ENCODE results near the gene LRRC4C.

Gene LRRC4C

GRCh38 chr11:40838181-40838683, 621.2 kb downstream of the LRRC4C start:
- no peak for DNase-seq

DNA sequence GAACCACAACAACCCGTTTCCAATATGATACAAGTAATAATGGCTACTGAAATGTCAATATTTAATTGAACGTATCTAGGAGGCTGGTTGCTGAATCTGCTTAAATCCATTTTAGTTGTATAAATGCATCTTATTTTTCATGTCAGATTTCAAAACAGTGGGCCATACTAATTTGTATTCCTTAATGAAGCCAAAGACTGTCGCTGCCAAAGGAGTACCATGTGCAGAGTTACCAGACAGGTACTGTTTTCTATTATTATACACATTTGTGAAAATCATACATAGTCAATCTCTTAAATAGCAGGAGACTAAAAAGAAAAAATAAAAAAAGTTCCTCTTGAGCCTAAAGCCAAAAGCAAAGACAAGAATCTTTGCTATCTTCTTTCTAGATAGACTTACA, 632.3 kb downstream of the LRRC4C start:
- no peak for DNase-seq

GRCh38 chr11:40826601-40827000, 632.9 kb downstream of the LRRC4C start:
- DNase-seq, result no peak

GRCh38 chr11:40825201-40825834, 634.1 kb downstream of the LRRC4C start:
- no peak for DNase-seq

GRCh38 chr11:40819230-40819629, 640.2 kb downstream of the LRRC4C start:
- no peak for DNase-seq

- no peak for DNase-seq
Measured at GRCh38 chr11:40816976-40817375, 642.5 kb downstream of the LRRC4C start.

GRCh38 chr11:40797981-40798380, 661.5 kb downstream of the LRRC4C start:
- no peak for DNase-seq

DNA sequence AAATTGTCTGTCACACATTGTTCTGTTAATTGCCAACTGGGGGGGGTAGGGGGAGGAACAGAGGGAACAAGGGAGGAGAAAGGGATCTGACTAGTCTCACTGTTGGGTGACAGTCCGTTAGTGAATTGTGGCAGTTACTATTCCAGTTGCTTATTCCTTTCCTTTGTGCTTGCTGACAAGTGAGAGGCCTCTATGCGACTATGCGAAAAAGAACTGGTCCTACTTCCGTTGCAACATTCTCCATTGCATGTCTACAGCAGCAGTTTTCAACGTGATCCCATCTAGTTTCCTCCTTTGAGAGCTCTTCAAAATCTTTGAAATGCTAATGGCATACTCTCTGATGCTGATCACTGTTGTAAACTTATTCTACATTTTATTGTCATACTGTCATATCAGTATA, 672.2 kb downstream of the LRRC4C start:
- DNase-seq, result no peak

DNA sequence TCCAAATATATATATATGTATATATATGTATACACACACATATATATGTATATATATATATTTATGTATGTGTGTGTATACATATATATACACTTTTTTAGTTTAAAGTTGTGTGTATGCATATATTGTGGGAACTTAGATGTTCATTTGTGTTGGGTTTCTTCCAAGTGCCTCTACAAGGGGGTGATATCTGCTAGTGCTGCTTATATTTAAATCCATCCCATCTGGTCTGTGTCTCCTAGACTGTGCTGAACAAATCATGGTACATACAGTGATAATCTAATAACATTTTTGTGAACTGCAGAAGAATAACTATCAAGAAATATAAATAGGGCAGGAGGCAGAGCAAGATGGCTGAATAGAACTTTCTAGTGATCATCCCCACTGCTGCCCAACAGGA, 696.4 kb downstream of the LRRC4C start:
- no peak for DNase-seq

DNA sequence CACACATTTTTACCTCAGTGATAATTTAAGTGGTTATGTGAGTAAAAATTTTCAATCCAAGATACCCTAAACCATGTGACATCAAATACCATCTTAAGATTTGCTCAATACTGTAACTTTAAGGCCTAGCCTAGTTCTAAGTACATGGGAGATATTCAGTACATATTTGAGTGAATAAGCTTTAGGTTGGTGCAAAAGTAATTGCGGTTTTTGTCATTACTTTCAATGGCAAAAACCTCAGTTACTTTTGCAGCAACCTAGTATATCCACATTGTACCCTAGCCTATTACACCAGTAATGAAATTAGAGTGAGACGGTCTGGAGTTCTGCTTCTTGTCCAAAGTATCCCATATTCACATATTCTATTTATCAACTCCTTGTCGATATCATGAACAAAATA, 700.1 kb downstream of the LRRC4C start:
- no peak for DNase-seq

DNA sequence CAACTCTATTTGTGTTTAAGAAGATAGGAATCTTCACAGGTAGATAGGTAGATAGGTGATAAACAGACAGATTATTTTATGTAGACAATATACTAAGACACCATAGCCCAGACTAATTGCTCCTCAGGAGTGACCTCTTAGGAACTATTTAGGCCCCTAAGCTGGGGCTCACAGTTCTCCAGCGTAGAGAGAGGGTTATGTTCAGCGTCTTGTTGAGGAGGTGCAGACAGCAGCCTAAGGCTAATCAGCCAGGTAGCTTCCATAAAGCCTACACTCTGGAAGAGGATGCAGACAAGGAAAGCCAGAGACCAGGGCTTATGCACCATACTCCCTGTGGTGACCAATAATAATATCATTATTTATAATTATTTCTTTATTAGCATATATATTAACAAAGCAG, 705.2 kb downstream of the LRRC4C start:
- DNase-seq, result no peak

DNA sequence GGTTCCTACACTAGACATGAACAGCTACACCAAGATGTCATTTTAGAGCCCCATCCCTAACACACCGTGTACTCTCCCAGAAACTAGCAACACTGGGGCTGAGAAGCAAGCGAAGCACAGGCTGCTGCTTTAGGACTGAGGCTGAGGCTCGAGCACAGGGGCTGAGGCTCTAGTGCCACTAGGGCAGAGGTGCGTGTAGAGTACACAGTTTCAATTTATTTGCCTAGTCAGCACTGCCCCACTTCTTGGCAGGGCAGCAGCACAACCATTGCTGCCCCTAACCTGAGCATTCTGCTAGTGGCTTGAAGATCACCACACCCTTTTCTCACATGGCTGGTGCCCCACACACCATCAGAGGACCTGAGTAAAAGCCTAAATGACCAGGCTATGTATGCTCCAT, 713.2 kb downstream of the LRRC4C start:
- no peak for DNase-seq

- DNase-seq, result no peak
Measured at GRCh38 chr11:40732132-40732531, 727.3 kb downstream of the LRRC4C start.

GRCh38 chr11:40722179-40722795, 737.2 kb downstream of the LRRC4C start:
- DNase-seq, result peak; percentile 61

DNA sequence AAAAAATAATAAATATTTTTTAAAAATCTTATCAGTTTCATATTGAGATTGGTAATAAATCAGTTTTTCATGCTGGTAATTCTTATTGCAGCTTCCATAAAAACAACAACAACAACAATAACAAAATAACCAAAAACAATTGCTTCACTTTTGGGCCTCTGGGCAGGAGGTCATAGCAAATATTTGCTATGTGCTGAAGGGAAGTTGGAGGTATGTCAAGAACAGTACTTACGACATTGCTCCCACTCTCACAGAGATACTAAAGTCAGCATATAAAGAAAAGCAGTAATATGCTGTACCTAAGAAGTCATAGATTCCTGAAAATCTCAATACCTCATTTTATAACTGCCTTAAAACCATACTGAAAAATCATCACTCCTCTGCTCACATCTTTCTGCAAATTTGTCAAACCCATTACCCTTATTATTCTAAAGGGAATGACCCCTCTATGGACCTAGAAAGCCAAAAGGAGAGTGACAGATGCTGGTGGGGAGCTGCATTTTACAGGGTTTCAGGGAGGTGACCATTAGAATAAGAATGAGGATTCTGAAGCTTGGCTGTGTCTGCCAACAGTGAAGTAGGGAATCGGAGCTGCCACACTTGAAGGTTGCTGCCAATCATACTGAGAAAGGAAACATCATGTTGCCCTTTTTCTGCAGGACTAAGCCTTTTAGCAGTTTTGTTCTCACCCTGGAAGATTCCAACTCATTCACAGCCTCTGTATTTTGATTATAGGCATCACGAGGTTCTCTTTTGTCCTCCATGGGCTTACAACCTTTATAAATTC, 742.9 kb downstream of the LRRC4C start:
- DNase-seq, result no peak

GRCh38 chr11:40713083-40713482, 746.4 kb downstream of the LRRC4C start:
- no peak for DNase-seq

DNA sequence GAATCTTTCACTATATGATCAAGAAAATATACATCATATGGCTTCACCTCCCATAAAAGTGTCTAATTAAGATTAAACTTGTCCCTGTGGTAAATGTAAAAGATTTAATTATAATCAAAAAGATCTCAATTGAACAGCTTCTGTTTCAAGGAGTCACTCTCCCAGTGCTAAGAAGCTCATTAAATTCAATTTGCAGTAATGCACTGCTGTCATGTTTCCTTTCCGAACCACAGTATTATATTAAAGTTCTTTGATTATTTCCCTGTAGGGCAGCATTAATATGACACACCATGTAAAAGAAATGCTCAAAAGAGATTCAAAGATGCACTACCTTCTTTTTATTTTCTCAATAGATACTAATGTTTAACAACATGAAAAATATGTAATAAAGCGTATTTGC, 758.4 kb downstream of the LRRC4C start:
- no peak for DNase-seq

DNA sequence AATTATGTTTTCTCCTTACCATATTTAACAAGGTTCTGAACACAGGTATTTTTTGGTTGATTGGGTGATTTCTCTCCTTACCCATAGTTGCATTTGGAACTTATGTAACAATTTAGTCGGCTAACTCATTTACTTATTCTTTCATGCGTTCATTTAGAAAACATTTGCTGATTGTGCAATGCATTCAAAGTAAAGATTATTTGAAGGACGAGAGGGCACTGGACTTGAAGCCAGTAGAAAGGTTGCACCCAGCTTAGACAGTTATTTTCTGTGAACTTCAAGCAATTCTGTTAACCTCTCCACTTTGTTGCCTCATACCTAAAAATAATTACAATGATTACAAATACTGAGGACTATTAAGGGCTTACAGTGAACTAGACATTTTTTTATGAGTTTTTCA, 769.6 kb downstream of the LRRC4C start:
- no peak for DNase-seq

DNA sequence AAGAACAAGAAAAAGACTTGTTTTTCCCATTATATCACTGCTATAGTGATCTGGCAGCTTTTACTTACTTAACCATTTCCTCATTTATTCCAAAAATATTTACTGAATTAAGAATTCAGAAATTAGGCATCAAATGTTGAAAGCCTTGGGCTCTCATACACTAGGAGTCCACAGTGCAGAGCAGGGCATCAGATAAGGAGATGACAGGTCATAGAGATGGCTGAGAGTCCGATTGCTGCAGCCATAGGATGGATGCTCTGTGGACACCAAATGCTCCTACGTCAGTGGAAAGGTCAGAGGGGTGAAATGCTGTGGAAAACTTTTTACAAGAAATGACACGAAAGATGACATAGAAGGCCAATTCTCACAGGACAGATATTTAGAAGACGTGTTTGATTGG, 771.1 kb downstream of the LRRC4C start:
- DNase-seq, result no peak

- DNase-seq, result no peak
Measured at GRCh38 chr11:40686765-40687164, 772.7 kb downstream of the LRRC4C start.

DNA sequence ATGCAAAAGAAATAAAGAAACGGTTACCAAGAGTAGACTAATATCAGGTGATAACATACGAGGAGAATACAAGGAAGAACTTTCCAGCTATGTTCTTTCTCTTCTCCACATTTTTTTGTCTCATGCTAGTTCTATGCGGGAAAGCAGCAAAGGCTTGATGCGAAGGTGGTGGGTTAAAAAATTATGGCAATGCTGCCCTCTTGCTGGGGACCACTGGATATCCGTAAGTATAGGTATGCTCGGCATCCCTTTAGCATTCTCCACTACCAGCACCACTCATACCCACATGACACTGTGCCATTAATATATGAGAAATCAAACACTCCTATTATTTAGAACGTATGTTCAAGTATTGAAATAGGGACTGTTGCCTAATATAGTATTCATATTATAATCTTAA, 776.4 kb downstream of the LRRC4C start:
- DNase-seq, result no peak

DNA sequence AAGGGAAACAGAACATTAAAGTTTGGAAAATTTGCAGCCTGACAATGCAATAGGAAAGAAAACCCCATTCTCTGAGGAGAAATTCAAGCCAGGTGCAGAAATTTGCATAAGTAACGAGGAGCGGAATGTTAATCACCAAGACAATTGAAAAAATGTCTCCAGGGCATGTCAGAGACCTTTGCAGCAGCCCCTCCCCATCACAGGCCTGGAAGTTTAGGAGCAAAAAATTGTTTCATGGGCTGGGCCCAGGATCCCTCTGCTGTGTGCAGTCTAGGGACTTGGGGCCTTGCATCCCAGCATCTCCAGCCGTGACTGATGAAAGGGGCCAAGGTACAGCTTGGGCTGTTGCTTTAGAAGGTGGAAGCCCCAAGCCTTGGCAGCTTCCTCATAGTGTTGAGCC, 780.2 kb downstream of the LRRC4C start:
- no peak for DNase-seq

DNA sequence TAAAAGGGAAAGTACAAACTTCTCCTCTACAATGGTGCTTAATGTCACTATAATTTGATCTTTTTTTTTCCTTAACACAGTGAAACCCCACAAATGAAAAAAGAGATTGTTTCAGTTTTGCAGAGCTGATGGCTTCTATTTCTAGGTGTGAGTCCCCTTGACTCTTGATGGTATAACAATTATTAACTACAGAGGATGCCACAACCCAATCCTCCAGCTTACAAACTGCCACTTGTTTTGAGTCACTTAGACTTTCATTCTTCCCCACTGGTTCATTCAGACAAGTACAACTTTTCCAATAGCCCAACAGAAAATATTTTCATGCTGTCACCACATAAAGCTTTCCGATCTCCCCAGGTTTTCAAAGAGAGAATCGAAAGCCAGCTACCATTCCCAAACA, 812.2 kb downstream of the LRRC4C start:
- DNase-seq, result no peak

DNA sequence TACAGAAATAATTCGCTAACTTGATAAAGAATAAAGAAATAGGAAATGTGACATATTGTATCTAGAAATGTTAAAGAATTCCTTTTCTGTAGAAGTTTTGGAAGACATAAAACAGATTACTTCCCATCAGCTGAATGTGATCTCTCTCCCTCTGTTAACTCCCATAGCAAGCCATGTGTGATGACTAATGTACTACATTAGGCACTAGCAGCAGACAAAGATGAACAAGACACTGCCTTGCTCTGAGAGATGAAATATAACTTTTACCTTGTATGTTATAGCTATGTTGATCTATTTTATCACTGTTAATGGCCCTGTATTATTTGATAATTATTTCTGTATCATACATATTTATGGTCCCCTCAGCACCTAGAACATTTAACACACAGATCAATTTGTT, 817.2 kb downstream of the LRRC4C start:
- DNase-seq, result no peak
